GM21390 (cell line): ENCODE measurements around the gene SCUBE3.

ENCODE experiments used
- ATAC-seq: cut with Tn5 transposase; IDR thresholded peaks from one replicate; pipeline ENCODE4 v1.9.1; 2021; ENCODE audit not compliant: unreplicated experiment

Gene SCUBE3

GRCh38 chr6:35181308-35181932, 32.3 kb upstream of the SCUBE3 start:
- no peak for ATAC-seq

GRCh38 chr6:35181933-35182612, 31.7 kb upstream of the SCUBE3 start:
- ATAC-seq: no peak

GRCh38 chr6:35183281-35183680, 30.5 kb upstream of the SCUBE3 start:
- ATAC-seq: no peak

- ATAC-seq: no peak
Observed at GRCh38 chr6:35183935-35184334, 29.8 kb upstream of the SCUBE3 start.

- no peak for ATAC-seq
Observed at GRCh38 chr6:35184580-35185301, 29.0 kb upstream of the SCUBE3 start.

GRCh38 chr6:35185302-35185681, 28.5 kb upstream of the SCUBE3 start:
- ATAC-seq: no peak

- ATAC-seq: no peak
Observed at GRCh38 chr6:35185971-35186370, 27.8 kb upstream of the SCUBE3 start.

GRCh38 chr6:35186571-35186970, 27.2 kb upstream of the SCUBE3 start:
- no peak for ATAC-seq

- ATAC-seq: no peak
Observed at GRCh38 chr6:35188886-35189285, 24.9 kb upstream of the SCUBE3 start.

GRCh38 chr6:35190306-35190705, 23.4 kb upstream of the SCUBE3 start:
- no peak for ATAC-seq

GRCh38 chr6:35191889-35192288, 21.9 kb upstream of the SCUBE3 start:
- no peak for ATAC-seq

- ATAC-seq: no peak
Observed at GRCh38 chr6:35192301-35192860, 21.4 kb upstream of the SCUBE3 start.

- no peak for ATAC-seq
Observed at GRCh38 chr6:35194390-35194789, 19.4 kb upstream of the SCUBE3 start.

GRCh38 chr6:35195120-35195780, 18.5 kb upstream of the SCUBE3 start:
- no peak for ATAC-seq

GRCh38 chr6:35197196-35197595, 16.6 kb upstream of the SCUBE3 start:
- ATAC-seq: no peak

- ATAC-seq: no peak
Observed at GRCh38 chr6:35199866-35200265, 13.9 kb upstream of the SCUBE3 start.

GRCh38 chr6:35202066-35202546, 11.7 kb upstream of the SCUBE3 start:
- no peak for ATAC-seq

- ATAC-seq: no peak
Observed at GRCh38 chr6:35203152-35203670, 10.5 kb upstream of the SCUBE3 start.

- no peak for ATAC-seq
Observed at GRCh38 chr6:35203680-35204079, 10.1 kb upstream of the SCUBE3 start.

GRCh38 chr6:35206346-35206745, 7.4 kb upstream of the SCUBE3 start:
- no peak for ATAC-seq

GRCh38 chr6:35208419-35208818, 5.3 kb upstream of the SCUBE3 start:
- ATAC-seq: no peak
